SK-N-SH (cell line): ENCODE measurements around the gene P2RY11.

Experiments used
- CTCF ChIP-seq: fragments of 200-600 bp; sonication (generic); IDR thresholded peaks from 2 replicates; pipeline ENCODE4 v1.6.1; 2017; ENCODE audit warnings: antibody characterized with exemption, mild to moderate bottlenecking, moderate library complexity
- EP300 ChIP-seq, 2 experiments: IDR thresholded peaks; 2 replicates each; pipeline versions ENCODE4 v1.4.0 to v1.6.1; 2012; ENCODE audit warnings: borderline replicate concordance in 1 of 2, low read depth in 1 of 2, low read length in 1 of 2
- GATA2 ChIP-seq: sonication (generic); formaldehyde crosslinking; IDR thresholded peaks from 2 replicates; pipeline ENCODE4 v1.5.0; 2020; ENCODE audit warnings: mild to moderate bottlenecking, missing genetic modification reagents
- POLR2AphosphoS5 ChIP-seq: IDR thresholded peaks from 2 replicates; pipeline ENCODE4 v1.6.1; 2012; ENCODE audit warnings: low read depth, low read length
- YY1 ChIP-seq: IDR thresholded peaks from 2 replicates; pipeline ENCODE4 v1.4.0; 2012; ENCODE audit warnings: low read depth, mild to moderate bottlenecking
- TF ChIP-seq, protein P1 (sequence below): fragments of 150-350 bp; IDR thresholded peaks from 2 replicates; pipeline ENCODE4 v1.6.1; 2017; ENCODE audit warnings: antibody characterized with exemption, low read length, low read depth, borderline replicate concordance

DNA sequence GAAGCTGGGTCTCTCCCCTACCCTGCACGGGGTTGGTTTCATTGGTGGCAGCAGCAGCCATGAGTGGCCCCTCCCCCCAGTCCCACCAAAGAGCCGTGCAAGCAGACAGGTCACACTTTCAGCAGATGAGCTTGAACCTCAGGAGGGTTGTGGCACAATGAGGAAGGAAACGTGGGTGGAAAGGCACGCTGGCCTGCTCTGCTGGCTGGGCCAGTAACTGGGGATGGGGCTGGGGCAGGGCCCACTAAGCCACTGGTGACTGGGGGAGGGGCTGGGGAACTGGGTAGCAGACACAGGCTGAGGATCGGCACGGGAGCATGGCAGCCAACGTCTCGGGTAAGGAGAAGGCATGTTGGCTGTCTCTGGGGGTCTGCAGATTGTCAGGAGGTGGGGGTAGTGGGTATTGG is at the start of gene P2RY11:
- TF ChIP-seq, protein P1, sequence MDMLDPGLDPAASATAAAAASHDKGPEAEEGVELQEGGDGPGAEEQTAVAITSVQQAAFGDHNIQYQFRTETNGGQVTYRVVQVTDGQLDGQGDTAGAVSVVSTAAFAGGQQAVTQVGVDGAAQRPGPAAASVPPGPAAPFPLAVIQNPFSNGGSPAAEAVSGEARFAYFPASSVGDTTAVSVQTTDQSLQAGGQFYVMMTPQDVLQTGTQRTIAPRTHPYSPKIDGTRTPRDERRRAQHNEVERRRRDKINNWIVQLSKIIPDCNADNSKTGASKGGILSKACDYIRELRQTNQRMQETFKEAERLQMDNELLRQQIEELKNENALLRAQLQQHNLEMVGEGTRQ: no peak
- TF ChIP-seq POLR2AphosphoS5 (no peak), CTCF (no peak), YY1 (no peak), GATA2 (CRISPR knock-in tag) (no peak), EP300 (IDR thresholded peaks at IDR 0.05; ENCODE audit: borderline replicate concordance in 1 of 2, low read depth in 1 of 2, low read length in 1 of 2) (no peak)
